ENCODE data around the gene IRX4. TPM values are rescaled to one million over a fixed set of nuclear protein-coding genes. Genes with fewer than 3 reads are reported as not detected.

The IRX4 gene
- total and polyA plus RNA-seq, 9 of the 15 experiments (the other 6 are each of a cell fraction or from before 2014, with no cell fraction given): not detected

GRCh38 chr5:1908931-1909330 lies 26.2 kb upstream of the IRX4 start:
- Histone ChIP-seq H3K27ac (ENCODE audit: extremely low read depth, low read depth, low read length) (no peak overlapping the region), H4K20me1 (replicated peaks; ENCODE audit: control insufficient read depth, insufficient read depth, low read length) (peaks cover 7% of the 10 kb centered on the region; the same call in 1 of the 2 replicates), H3K9me3 (replicated peaks; ENCODE audit: control insufficient read depth, insufficient read depth, low read depth, low read length) (no peaks in the 10 kb centered on the region), H3K4me2 (ENCODE audit: insufficient read depth, low read length) (no peak overlapping the region), H3K4me3 (no peak overlapping the region), H3K36me3 (ENCODE audit: control insufficient read depth, insufficient read depth, low read length) (no peaks in the 10 kb centered on the region), H3K9ac (ENCODE audit: insufficient read depth in 1 of 2, low read depth in 2 of 2, low read length in 2 of 2) (no peak overlapping the region), H2AFZ (ENCODE audit: low read depth, low read length) (no peak overlapping the region), H3K79me2 (ENCODE audit: control insufficient read depth, insufficient read depth, low read length) (no peaks in the 10 kb centered on the region), H3K27me3 (ENCODE audit: control insufficient read depth in 2 of 2, insufficient read depth in 2 of 2, low read length in 2 of 2) (peaks cover 43 to 60% of the 10 kb centered on the region in 2 experiments; a peak in 4 of 5 replicates), H3K9me1 (ENCODE audit: control insufficient read depth, insufficient read depth, low read length) (no peaks in the 10 kb centered on the region), H3K4me1 (replicated peaks in 1 of 2; ENCODE audit: control insufficient read depth in 2 of 2, insufficient read depth in 2 of 2, low read length in 2 of 2) (no peaks in the 10 kb centered on the region)
- in situ Hi-C loops (cut with MboI): no loop called here
- DNase-seq (ENCODE audit: extremely low read depth in 1 of 4, low spot score in 3 of 4) (no peak), ATAC-seq (no peak), FAIRE-seq (no peak)
- WGBS (ENCODE audit: insufficient coverage, low coverage, missing lambda C conversion rate): 2% methylated on average over 8 of the region's 8 CpGs
- ChIA-PET CTCF (ENCODE audit: low intra/inter-chr PET ratio) (no interaction called here), POLR2A (no interaction called here)
- BruUV-seq (replicated peaks): no TSS peak
- intact Hi-C loops (cut with micrococcal nuclease): no loop called here
- TF ChIP-seq HINFP (tag; conservative IDR thresholded peaks at IDR 0.05; ENCODE audit: low read depth): no peak
- no peak for TF ChIP-seq E2F5 (CRISPR knock-in tag; IDR thresholded peaks at IDR 0.05)
- TF ChIP-seq ZNF282 (CRISPR knock-in tag; IDR thresholded peaks at IDR 0.05): no peak
- TF ChIP-seq FOXJ2 (tag; IDR thresholded peaks at IDR 0.05): no peak
- TF ChIP-seq MTA1 (IDR thresholded peaks at IDR 0.05; ENCODE audit: borderline replicate concordance): no peak
- no peak for TF ChIP-seq ZNF76 (CRISPR knock-in tag; IDR thresholded peaks at IDR 0.05; ENCODE audit: borderline replicate concordance)
- no peak for TF ChIP-seq CXXC5 (CRISPR knock-in tag; IDR thresholded peaks at IDR 0.05)
- no peak for TF ChIP-seq ZFX (CRISPR knock-in tag; IDR thresholded peaks at IDR 0.05)
- no peak for TF ChIP-seq ZNF133 (CRISPR knock-in tag; IDR thresholded peaks at IDR 0.05)
- TF ChIP-seq SIX5 (IDR thresholded peaks at IDR 0.05; ENCODE audit: borderline replicate concordance in 1 of 2, insufficient read depth in 1 of 2, low read depth in 1 of 2, low read length in 2 of 2): no peak
- no peak for TF ChIP-seq STAT6 (CRISPR knock-in tag; IDR thresholded peaks at IDR 0.05)
- TF ChIP-seq ARID4B (CRISPR knock-in tag; IDR thresholded peaks at IDR 0.05): no peak

All from K562 (cell line).